GM21381 (cell line): ENCODE measurements around the gene KCNMA1.
"Not testable (repeated sequence)": the region's sequence is repeated elsewhere in the genome, so short reads cannot be mapped to it uniquely, and the experiment has no call there.

ENCODE experiments used
- ATAC-seq: cut with Tn5 transposase; IDR thresholded peaks from one replicate; pipeline ENCODE4 v1.9.1; 2021; ENCODE audit warnings: mild to moderate bottlenecking, moderate library complexity; ENCODE audit not compliant: unreplicated experiment

The KCNMA1 gene

GRCh38 chr10:77664696-77665095 is 27.1 kb upstream of the KCNMA1 start:
- ATAC-seq = no peak

- no peak for ATAC-seq
Observed at GRCh38 chr10:77664008-77664407, 26.4 kb upstream of the KCNMA1 start.

GRCh38 chr10:77661674-77662073 is 24.1 kb upstream of the KCNMA1 start:
- no peak for ATAC-seq

GRCh38 chr10:77661100-77661499 is 23.5 kb upstream of the KCNMA1 start:
- ATAC-seq = no peak

- not testable (repeated sequence) for ATAC-seq
Observed at GRCh38 chr10:77659046-77659670, 21.6 kb upstream of the KCNMA1 start.

GRCh38 chr10:77653210-77653609 is 15.6 kb upstream of the KCNMA1 start:
- ATAC-seq = no peak

- ATAC-seq = no peak
Observed at GRCh38 chr10:77649333-77650331, 12.0 kb upstream of the KCNMA1 start.

GRCh38 chr10:77648472-77648871 is 10.9 kb upstream of the KCNMA1 start:
- ATAC-seq = no peak

- ATAC-seq = no peak
Observed at GRCh38 chr10:77647543-77648293, 10.1 kb upstream of the KCNMA1 start.

GRCh38 chr10:77644557-77645243 is 7.1 kb upstream of the KCNMA1 start:
- no peak for ATAC-seq

GRCh38 chr10:77643795-77644468 is 6.3 kb upstream of the KCNMA1 start:
- ATAC-seq = no peak

- ATAC-seq = no peak
Observed at GRCh38 chr10:77641788-77642397, 4.3 kb upstream of the KCNMA1 start.

- ATAC-seq = no peak
Observed at GRCh38 chr10:77641344-77641743, 3.7 kb upstream of the KCNMA1 start.

GRCh38 chr10:77640167-77640566 is 2.6 kb upstream of the KCNMA1 start:
- no peak for ATAC-seq

GRCh38 chr10:77639756-77640155 is 2.1 kb upstream of the KCNMA1 start:
- ATAC-seq = no peak

GRCh38 chr10:77638321-77639101 is 903 bp upstream of the KCNMA1 start:
- no peak for ATAC-seq

- no peak for ATAC-seq
Observed at GRCh38 chr10:77636967-77637531, 559 bp downstream of the KCNMA1 start.

- no peak for ATAC-seq
Observed at GRCh38 chr10:77636282-77636966, 1.2 kb downstream of the KCNMA1 start.
